Measurements from ENCODE around the gene POLDIP2. TPM values are rescaled to one million over a fixed set of nuclear protein-coding genes. Genes with fewer than 3 reads are reported as not detected.

POLDIP2 gene
- total RNA-seq, 4 donors from 2014 or later = 54.9 to 95.3 (median 66.5) TPM

GRCh38 chr17:28390141-28390540 is 32.8 kb upstream of the POLDIP2 start:
- intact Hi-C loops (cut with DNase I; ENCODE audit: low total_unique reads) = no loop called here
- in situ Hi-C loops (cut with MboI; ENCODE audit: low pct_ligation_motif_present in 1 of 4, low pct_unique_long_range_greater_than_20kb in 1 of 4, low sequenced_read_pairs in 3 of 4) = no loop called here
- WGBS, 2 donors (ENCODE audit: low coverage in 1 of 2) = 62 to 97% methylated on average over 1 of the region's 1 CpG
- peaks cover 0 to 28% (median 8%) of the 10 kb centered on the region in 4 donors for H3K36me3 ChIP-seq
- H3K4me3 ChIP-seq = no peak overlapping the region
- peaks cover 0 to 5% (median 2%) of the 10 kb centered on the region in 4 donors for H3K4me1 ChIP-seq
- no peak for DNase-seq
- H3K27me3 ChIP-seq = no peaks in the 10 kb centered on the region
- H3K9me3 ChIP-seq = no peaks in the 10 kb centered on the region
- no peak overlapping the region for H3K27ac ChIP-seq
- no peak for TF ChIP-seq POLR2AphosphoS5 (IDR thresholded peaks at IDR 0.05)
- no peak for TF ChIP-seq EP300 (IDR thresholded peaks at IDR 0.05; ENCODE audit: low read depth)
- TF ChIP-seq CTCF (IDR thresholded peaks at IDR 0.05) = no peak
- TF ChIP-seq POLR2A (IDR thresholded peaks at IDR 0.05) = no peak

- intact Hi-C loops (cut with DNase I; ENCODE audit: low total_unique reads) (loop anchor here (5.0 kb wide), 1 partner anchor 1864 kb away; no protein-coding TSS in a partner anchor), in situ Hi-C loops (cut with MboI; ENCODE audit: low pct_ligation_motif_present in 1 of 4, low pct_unique_long_range_greater_than_20kb in 1 of 4, low sequenced_read_pairs in 3 of 4) (no loop called here)
- H3K4me1 ChIP-seq = peaks cover 0 to 13% (median 5%) of the 10 kb centered on the region in 4 donors
- H3K36me3 ChIP-seq = peaks cover 0 to 28% (median 8%) of the 10 kb centered on the region in 4 donors
- H3K4me3 ChIP-seq = no peak overlapping the region
- H3K27me3 ChIP-seq = no peaks in the 10 kb centered on the region
- H3K27ac ChIP-seq = no peak overlapping the region
- 95% methylated on average over 10 of the region's 11 CpGs; no CpG with 5 or more reads in 1 of the 2 donors for WGBS, 2 donors (ENCODE audit: low coverage in 1 of 2)
- H3K9me3 ChIP-seq = no peaks in the 10 kb centered on the region
- DNase-seq = no peak
- no peak for TF ChIP-seq CTCF (IDR thresholded peaks at IDR 0.05)
- no peak for TF ChIP-seq POLR2A (IDR thresholded peaks at IDR 0.05)
- TF ChIP-seq POLR2AphosphoS5 (IDR thresholded peaks at IDR 0.05) = no peak
- no peak for TF ChIP-seq EP300 (IDR thresholded peaks at IDR 0.05; ENCODE audit: low read depth)
Observed at GRCh38 chr17:28388106-28388505, 30.8 kb upstream of the POLDIP2 start.

GRCh38 chr17:28386391-28386790 is 29.1 kb upstream of the POLDIP2 start:
- Histone ChIP-seq H3K27me3 (no peaks in the 10 kb centered on the region), H3K9me3 (no peaks in the 10 kb centered on the region), H3K36me3 (peaks cover 0 to 28% (median 6%) of the 10 kb centered on the region in 4 donors), H3K4me1 (peaks cover 0 to 16% (median 6%) of the 10 kb centered on the region in 4 donors), H3K27ac (no peak overlapping the region), H3K4me3 (no peak overlapping the region)
- in situ Hi-C loops (cut with MboI; ENCODE audit: low pct_ligation_motif_present in 1 of 4, low pct_unique_long_range_greater_than_20kb in 1 of 4, low sequenced_read_pairs in 3 of 4) (no loop called here), intact Hi-C loops (cut with DNase I; ENCODE audit: low total_unique reads) (loop anchor here (5.0 kb wide), 1 partner anchor 1866 kb away; no protein-coding TSS in a partner anchor)
- TF ChIP-seq CTCF (IDR thresholded peaks at IDR 0.05) (no peak), EP300 (IDR thresholded peaks at IDR 0.05; ENCODE audit: low read depth) (no peak), POLR2AphosphoS5 (IDR thresholded peaks at IDR 0.05) (no peak), POLR2A (IDR thresholded peaks at IDR 0.05) (no peak)
- no peak for DNase-seq

GRCh38 chr17:28385406-28385805 is 28.1 kb upstream of the POLDIP2 start:
- Histone ChIP-seq H3K36me3 (peaks cover 0 to 18% (median 6%) of the 10 kb centered on the region in 4 donors), H3K27me3 (no peaks in the 10 kb centered on the region), H3K4me1 (peaks cover 0 to 19% (median 8%) of the 10 kb centered on the region in 4 donors), H3K27ac (peak overlapping the region; percentile 63 to 74 (median 70)), H3K9me3 (no peaks in the 10 kb centered on the region), H3K4me3 (peak overlapping the region in 3 of 4 donors; percentile 35 to 53 (median 47))
- WGBS, 2 donors (ENCODE audit: low coverage in 1 of 2) = 65% methylated on average over 8 of the region's 8 CpGs; no CpG with 5 or more reads in 1 of the 2 donors
- intact Hi-C loops (cut with DNase I; ENCODE audit: low total_unique reads) = loop anchor here (5.0 kb wide), 1 partner anchor 1867 kb away; no protein-coding TSS in a partner anchor
- TF ChIP-seq POLR2A (IDR thresholded peaks at IDR 0.05) (no peak), CTCF (IDR thresholded peaks at IDR 0.05) (no peak), EP300 (IDR thresholded peaks at IDR 0.05; ENCODE audit: low read depth) (no peak), POLR2AphosphoS5 (IDR thresholded peaks at IDR 0.05) (no peak)
- no peak for DNase-seq
- in situ Hi-C loops (cut with MboI; ENCODE audit: low pct_ligation_motif_present in 1 of 4, low pct_unique_long_range_greater_than_20kb in 1 of 4, low sequenced_read_pairs in 3 of 4) = no loop called here
